OCI-LY3 (cell line): ENCODE data around the gene C19orf81.

Source experiments
- H2AFZ ChIP-seq: fragments of 200-600, 300-600 bp; shearing (Covaris generic); 2 replicates; pipeline ENCODE4 v1.6.0; 2014; ENCODE audit warnings: antibody characterized with exemption, low read depth, low read length
- H3K27ac ChIP-seq: fragments of 200-600, 300-600 bp; sonication (generic); 2 replicates; pipeline ENCODE4 v1.5.1; 2014; ENCODE audit warnings: mild to moderate bottlenecking, low read length, moderate library complexity, mixed read lengths
- H3K27me3 ChIP-seq: fragments of 200-600, 300-600 bp; sonication (generic); 2 replicates; pipeline ENCODE4 v1.6.1; 2014; ENCODE audit warnings: low read depth, low read length, mixed read lengths
- H3K36me3 ChIP-seq: fragments of 200-600, 300-600 bp; sonication (generic); replicated peaks from 2 replicates; pipeline ENCODE3; 2014; ENCODE audit warnings: low read depth, low read length, mixed read lengths
- H3K4me1 ChIP-seq: fragments of 300-600, 200-600 bp; sonication (generic); 2 replicates; pipeline ENCODE4 v1.6.1; 2014; ENCODE audit warnings: low read length, mixed read lengths
- H3K4me2 ChIP-seq: fragments of 200-600, 300-600 bp; sonication (generic); 2 replicates; pipeline ENCODE4 v1.6.1; 2014; ENCODE audit warnings: low read length, mixed read lengths
- H3K4me3 ChIP-seq: fragments of 300-600, 200-600 bp; sonication (generic); 2 replicates; pipeline ENCODE4 v1.5.1; 2014; ENCODE audit warnings: antibody characterized with exemption, mild to moderate bottlenecking, low read length, moderate library complexity
- H3K79me2 ChIP-seq: fragments of 300-600, 200-600 bp; shearing (Covaris generic); 2 replicates; pipeline ENCODE4 v1.6.1; 2014; ENCODE audit warnings: mild to moderate bottlenecking, low read length, mixed read lengths
- H3K9ac ChIP-seq: fragments of 300-600, 200-600 bp; shearing (Covaris generic); 2 replicates; pipeline ENCODE4 v1.6.0; 2014; ENCODE audit warnings: mild to moderate bottlenecking, low read length, moderate library complexity
- H3K9me3 ChIP-seq: fragments of 200-600, 300-600 bp; shearing (Covaris generic); 2 replicates; pipeline ENCODE4 v1.6.1; 2014; ENCODE audit warnings: low read length, mixed read lengths; ENCODE audit not compliant: insufficient read depth
- H4K20me1 ChIP-seq: fragments of 200-600, 300-600 bp; sonication (generic); 2 replicates; pipeline ENCODE4 v1.6.1; 2016; ENCODE audit warnings: low read length, mixed read lengths; ENCODE audit not compliant: insufficient read depth
- EZH2phosphoT487 ChIP-seq: fragments of 200-600 bp; shearing (Covaris generic); IDR thresholded peaks from 2 replicates; pipeline ENCODE4 v1.6.1; 2018; ENCODE audit warnings: antibody characterized with exemption, mixed run types, low read depth
- TF ChIP-seq, protein P1 (sequence below): fragments of 200-600, 300-600 bp; sonication (generic); IDR thresholded peaks from 2 replicates; pipeline ENCODE4 v1.5.1; 2014; ENCODE audit warnings: antibody characterized with exemption, low read length, low read depth

The C19orf81 gene

DNA sequence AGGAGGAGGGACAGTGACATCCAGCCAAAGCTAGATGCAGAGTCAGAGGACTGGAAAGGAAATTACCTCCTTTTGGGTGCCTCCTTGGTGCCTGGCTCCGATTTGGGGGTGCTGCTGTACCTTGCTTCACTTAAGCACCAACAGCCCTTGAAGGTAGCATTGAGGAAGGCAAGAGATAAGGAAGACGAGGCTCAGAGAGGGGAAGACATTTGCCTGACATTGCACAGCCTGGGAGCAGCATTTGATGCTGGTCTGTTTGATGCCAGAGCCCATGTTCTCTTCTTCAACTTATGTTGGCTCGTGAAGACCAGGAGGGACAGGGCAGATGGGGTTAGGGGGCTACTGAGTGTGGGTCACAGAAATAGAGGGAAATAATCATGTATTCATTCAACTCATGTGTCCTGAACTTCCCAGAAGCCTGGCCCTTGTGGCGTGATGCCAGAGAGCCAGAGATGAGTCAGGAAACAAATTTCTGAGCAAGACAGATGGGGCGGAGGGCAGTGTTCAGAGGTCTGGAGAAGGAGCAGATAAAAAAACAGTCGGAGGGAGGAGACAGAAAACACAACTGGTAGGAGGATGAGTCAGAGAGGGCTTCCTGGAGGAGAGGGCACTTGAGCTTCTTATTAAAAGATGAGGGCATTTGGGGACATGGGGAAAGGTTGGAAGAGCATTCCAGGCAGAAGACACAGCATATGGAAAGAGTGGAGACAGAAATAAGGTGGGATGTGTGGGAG, 3.0 kb upstream of the C19orf81 start:
- no peak overlapping the region for H3K9ac ChIP-seq
- H4K20me1 ChIP-seq, result no peaks in the 10 kb centered on the region
- H3K27ac ChIP-seq, result no peak overlapping the region
- no peaks in the 10 kb centered on the region for H3K36me3 ChIP-seq
- no peaks in the 10 kb centered on the region for H3K9me3 ChIP-seq
- no peak overlapping the region for H3K4me3 ChIP-seq
- TF ChIP-seq, protein P1, sequence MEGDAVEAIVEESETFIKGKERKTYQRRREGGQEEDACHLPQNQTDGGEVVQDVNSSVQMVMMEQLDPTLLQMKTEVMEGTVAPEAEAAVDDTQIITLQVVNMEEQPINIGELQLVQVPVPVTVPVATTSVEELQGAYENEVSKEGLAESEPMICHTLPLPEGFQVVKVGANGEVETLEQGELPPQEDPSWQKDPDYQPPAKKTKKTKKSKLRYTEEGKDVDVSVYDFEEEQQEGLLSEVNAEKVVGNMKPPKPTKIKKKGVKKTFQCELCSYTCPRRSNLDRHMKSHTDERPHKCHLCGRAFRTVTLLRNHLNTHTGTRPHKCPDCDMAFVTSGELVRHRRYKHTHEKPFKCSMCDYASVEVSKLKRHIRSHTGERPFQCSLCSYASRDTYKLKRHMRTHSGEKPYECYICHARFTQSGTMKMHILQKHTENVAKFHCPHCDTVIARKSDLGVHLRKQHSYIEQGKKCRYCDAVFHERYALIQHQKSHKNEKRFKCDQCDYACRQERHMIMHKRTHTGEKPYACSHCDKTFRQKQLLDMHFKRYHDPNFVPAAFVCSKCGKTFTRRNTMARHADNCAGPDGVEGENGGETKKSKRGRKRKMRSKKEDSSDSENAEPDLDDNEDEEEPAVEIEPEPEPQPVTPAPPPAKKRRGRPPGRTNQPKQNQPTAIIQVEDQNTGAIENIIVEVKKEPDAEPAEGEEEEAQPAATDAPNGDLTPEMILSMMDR, result no peak
- TF ChIP-seq EZH2phosphoT487, result no peak
- no peaks in the 10 kb centered on the region for H3K79me2 ChIP-seq
- H3K27me3 ChIP-seq, result peaks cover 35% of the 10 kb centered on the region
- H3K4me1 ChIP-seq, result peaks cover 9% of the 10 kb centered on the region; the same call in 1 of the 2 replicates
- H2AFZ ChIP-seq, result no peak overlapping the region
- H3K4me2 ChIP-seq, result no peak overlapping the region

DNA sequence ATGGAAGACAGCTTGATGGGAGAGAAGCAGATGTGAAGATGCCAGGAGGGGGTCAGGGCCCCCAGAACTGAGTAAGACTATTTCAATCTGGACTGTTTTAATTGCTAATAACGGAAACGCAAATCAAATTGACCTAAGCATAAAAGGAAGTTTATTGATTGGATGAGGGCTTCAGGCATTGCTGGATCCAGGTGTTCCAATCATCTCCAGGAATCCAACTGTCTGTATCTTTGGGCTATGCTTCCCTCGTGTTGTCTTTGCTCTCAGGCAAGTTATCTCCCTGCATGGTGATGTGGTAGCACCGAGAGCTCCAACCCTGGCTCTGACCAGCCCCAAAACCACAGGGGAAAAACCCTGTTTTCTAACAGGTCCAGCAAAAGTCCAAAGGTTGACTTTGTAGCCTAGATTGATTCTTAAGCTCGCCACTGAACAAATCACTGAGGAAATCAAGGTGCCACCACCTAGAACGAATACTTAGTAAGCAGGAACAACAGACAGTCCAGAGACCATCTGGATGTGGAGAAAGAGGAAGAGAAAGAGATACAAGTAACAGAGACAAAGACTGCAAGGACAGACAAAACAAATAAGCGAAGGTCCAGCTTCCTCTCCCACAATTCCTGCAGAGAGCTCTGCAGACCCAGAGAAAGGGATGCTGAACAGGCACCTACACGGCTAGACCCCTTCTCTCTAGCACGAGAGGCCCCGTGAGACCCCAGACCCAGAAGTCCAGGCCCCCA, 1.2 kb upstream of the C19orf81 start:
- Histone ChIP-seq H4K20me1 (no peaks in the 10 kb centered on the region), H2AFZ (no peak overlapping the region), H3K4me3 (no peak overlapping the region), H3K4me2 (peak overlapping the region; percentile 5; the same call in 1 of the 2 replicates), H3K4me1 (peaks cover 9% of the 10 kb centered on the region; the same call in 1 of the 2 replicates), H3K27me3 (peaks cover 32% of the 10 kb centered on the region), H3K9me3 (no peaks in the 10 kb centered on the region), H3K36me3 (no peaks in the 10 kb centered on the region), H3K27ac (no peak overlapping the region), H3K9ac (no peak overlapping the region), H3K79me2 (no peaks in the 10 kb centered on the region)
- TF ChIP-seq, protein P1, result no peak
- no peak for TF ChIP-seq EZH2phosphoT487

DNA sequence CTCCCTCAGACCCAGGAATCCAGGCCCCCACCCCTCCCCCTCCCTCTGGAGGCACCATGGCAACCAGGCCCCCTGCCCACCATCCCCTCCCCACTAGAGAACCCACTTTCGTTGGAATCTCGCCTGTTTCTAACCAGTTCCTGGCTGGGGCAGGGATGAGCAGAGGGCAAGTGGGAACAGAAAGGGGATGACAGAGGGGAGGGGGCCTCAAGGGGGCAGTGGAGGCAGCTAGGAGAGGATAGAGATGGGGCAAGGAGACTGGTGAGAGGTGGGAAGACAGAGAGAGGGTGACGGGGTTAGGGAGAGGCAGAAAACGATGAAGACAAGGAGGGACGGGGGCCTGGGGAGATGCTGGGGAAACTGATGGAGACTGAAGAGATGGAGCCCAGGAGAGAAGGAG, 586 bp upstream of the C19orf81 start:
- Histone ChIP-seq H3K4me1 (peaks cover 9% of the 10 kb centered on the region; the same call in 1 of the 2 replicates), H3K27me3 (peaks cover 27% of the 10 kb centered on the region), H3K4me3 (no peak overlapping the region), H3K9me3 (no peaks in the 10 kb centered on the region), H4K20me1 (no peaks in the 10 kb centered on the region), H3K4me2 (no peak overlapping the region), H3K27ac (no peak overlapping the region), H3K36me3 (no peaks in the 10 kb centered on the region), H3K79me2 (no peaks in the 10 kb centered on the region), H3K9ac (no peak overlapping the region), H2AFZ (no peak overlapping the region)
- TF ChIP-seq, protein P1, result no peak
- TF ChIP-seq EZH2phosphoT487, result no peak

DNA sequence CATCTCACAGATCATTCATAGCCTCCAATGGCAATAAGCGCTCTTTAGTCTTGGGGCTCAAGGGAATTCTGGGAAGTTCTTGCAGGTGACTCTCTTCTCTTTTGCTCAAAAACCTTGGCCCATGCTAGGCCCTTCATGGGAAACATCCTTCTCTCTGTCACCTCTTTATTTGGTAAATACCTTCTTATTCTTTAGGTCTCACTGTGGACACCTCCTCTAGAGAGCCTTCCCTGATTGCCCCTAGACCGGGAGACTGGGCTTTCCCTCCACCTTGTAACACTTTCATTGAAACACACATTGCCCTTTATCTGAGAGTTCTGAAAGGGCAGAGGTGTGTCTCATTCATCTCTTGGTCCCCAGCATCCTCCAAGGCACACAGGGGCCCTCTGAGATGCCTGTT, 1.9 kb downstream of the C19orf81 start:
- H3K4me3 ChIP-seq, result no peak overlapping the region
- H3K4me1 ChIP-seq, result peaks cover 9% of the 10 kb centered on the region; the same call in 1 of the 2 replicates
- H3K79me2 ChIP-seq, result no peaks in the 10 kb centered on the region
- H3K36me3 ChIP-seq, result no peaks in the 10 kb centered on the region
- H3K9ac ChIP-seq, result no peak overlapping the region
- H3K27ac ChIP-seq, result no peak overlapping the region
- no peaks in the 10 kb centered on the region for H4K20me1 ChIP-seq
- H2AFZ ChIP-seq, result no peak overlapping the region
- H3K27me3 ChIP-seq, result peaks cover 14% of the 10 kb centered on the region
- peaks cover 4% of the 10 kb centered on the region; the same call in 1 of the 2 replicates for H3K9me3 ChIP-seq
- no peak overlapping the region for H3K4me2 ChIP-seq
- TF ChIP-seq EZH2phosphoT487, result no peak
- TF ChIP-seq, protein P1, result no peak
